GM12865 (cell line): ENCODE measurements around the gene SMC1A.

Source experiments
- DNase-seq: peaks from one replicate; pipeline ENCODE4 v3.0.0; 2010; ENCODE audit warnings: low read depth
- H3K4me3 ChIP-seq: 2 replicates; pipeline ENCODE4 v1.5.1; 2011; ENCODE audit warnings: mild to moderate bottlenecking, low read depth, low read length, control low read depth
- CTCF ChIP-seq: IDR thresholded peaks from 2 replicates; pipeline ENCODE4 v1.5.1; 2011; ENCODE audit warnings: low read length, control low read depth, low read depth, inconsistent platforms; ENCODE audit not compliant: insufficient read depth; ENCODE audit errors: missing control alignments

Gene SMC1A

GRCh38 chrX:53438832-53439230 lies 16.4 kb upstream of the SMC1A start:
- H3K4me3 ChIP-seq: no peak overlapping the region
- TF ChIP-seq CTCF: no peak
- DNase-seq: no peak

- TF ChIP-seq CTCF: no peak
- no peak overlapping the region for H3K4me3 ChIP-seq
- DNase-seq: no peak
Measured at GRCh38 chrX:53438174-53438831, 15.8 kb upstream of the SMC1A start.

GRCh38 chrX:53437206-53437605 lies 14.8 kb upstream of the SMC1A start:
- no peak overlapping the region for H3K4me3 ChIP-seq
- DNase-seq: no peak
- TF ChIP-seq CTCF: no peak

GRCh38 chrX:53435997-53436396 lies 13.5 kb upstream of the SMC1A start:
- peak; percentile 75 for TF ChIP-seq CTCF
- peak; percentile 78 for DNase-seq
- no peak overlapping the region for H3K4me3 ChIP-seq

GRCh38 chrX:53433651-53434639 lies 11.5 kb upstream of the SMC1A start, which contains the start of gene HSD17B10:
Gene HSD17B10, minus strand, starts transcription at chrX:53434370. Its CDS starts 25 bp downstream, at chrX:53434345.
- TF ChIP-seq CTCF: no peak
- H3K4me3 ChIP-seq: peak within 1 kb of the TSS; percentile 93
- DNase-seq: peak; percentile 90

GRCh38 chrX:53430231-53430630 lies 7.8 kb upstream of the SMC1A start:
- no peak for DNase-seq
- no peak for TF ChIP-seq CTCF
- H3K4me3 ChIP-seq: no peak overlapping the region
